Gastrocnemius medialis (tissue), 4 donors: ENCODE measurements around the gene KRTAP12-4.
"Not testable (repeated sequence)": the region's sequence is repeated elsewhere in the genome, so short reads cannot be mapped to it uniquely, and the experiment has no call there.

Source experiments
- POLR2A ChIP-seq, 2 donors: fragments of 450-650 bp; IDR thresholded peaks; one replicate each; pipeline ENCODE4 v1.6.1; 2017; ENCODE audit warnings: antibody characterized with exemption in 2 of 2, mild to moderate bottlenecking in 2 of 2, moderate library complexity in 2 of 2
- TF ChIP-seq, protein P1 (sequence below), 5 experiments: fragments of 450-650 bp in 3 of 5; fragments of 200-600 bp in 2 of 5; sonication (generic) in 2 of 5; IDR thresholded peaks in 4 of 5; conservative IDR thresholded peaks in 1 of 5; 1 replicate in 4 of 5; 2 replicates in 1 of 5; pipeline ENCODE4 v1.5.1; 2016 to 2019; ENCODE audit warnings: antibody characterized with exemption in 5 of 5, mild to moderate bottlenecking in 3 of 5, moderate library complexity in 3 of 5

DNA sequence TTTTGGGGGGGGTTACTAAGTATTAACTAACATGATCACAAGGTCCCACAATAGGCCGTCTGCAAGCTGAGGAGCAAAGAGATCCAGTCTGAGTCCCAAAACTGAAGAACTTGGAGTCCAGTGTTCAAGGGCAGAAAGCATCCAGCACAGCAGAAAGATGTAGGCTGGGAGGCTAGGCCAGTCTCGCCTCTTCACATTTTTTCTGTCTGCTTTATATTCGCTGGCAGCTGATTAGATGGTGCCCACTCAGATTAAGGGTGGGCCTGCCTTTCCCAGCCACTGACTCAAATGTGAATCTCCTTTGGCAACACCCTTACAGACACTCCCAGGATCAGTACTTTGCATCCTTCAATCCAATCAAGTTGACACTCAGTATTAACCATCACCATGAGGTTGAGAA, 35.3 kb upstream of the KRTAP12-4 start:
- TF ChIP-seq, protein P1, sequence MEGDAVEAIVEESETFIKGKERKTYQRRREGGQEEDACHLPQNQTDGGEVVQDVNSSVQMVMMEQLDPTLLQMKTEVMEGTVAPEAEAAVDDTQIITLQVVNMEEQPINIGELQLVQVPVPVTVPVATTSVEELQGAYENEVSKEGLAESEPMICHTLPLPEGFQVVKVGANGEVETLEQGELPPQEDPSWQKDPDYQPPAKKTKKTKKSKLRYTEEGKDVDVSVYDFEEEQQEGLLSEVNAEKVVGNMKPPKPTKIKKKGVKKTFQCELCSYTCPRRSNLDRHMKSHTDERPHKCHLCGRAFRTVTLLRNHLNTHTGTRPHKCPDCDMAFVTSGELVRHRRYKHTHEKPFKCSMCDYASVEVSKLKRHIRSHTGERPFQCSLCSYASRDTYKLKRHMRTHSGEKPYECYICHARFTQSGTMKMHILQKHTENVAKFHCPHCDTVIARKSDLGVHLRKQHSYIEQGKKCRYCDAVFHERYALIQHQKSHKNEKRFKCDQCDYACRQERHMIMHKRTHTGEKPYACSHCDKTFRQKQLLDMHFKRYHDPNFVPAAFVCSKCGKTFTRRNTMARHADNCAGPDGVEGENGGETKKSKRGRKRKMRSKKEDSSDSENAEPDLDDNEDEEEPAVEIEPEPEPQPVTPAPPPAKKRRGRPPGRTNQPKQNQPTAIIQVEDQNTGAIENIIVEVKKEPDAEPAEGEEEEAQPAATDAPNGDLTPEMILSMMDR (IDR thresholded peaks at IDR 0.05 in 4 of 5, conservative IDR thresholded peaks at IDR 0.05 in 1 of 5), result not testable (repeated sequence)
- not testable (repeated sequence) for TF ChIP-seq POLR2A (IDR thresholded peaks at IDR 0.05)
